Brain microvascular endothelial cell (primary cell): ENCODE measurements around the gene FOSB.
A peak's percentile ranks its signal among the peaks of the same experiment; 100 is the strongest.
"Not testable (repeated sequence)": the region's sequence is repeated elsewhere in the genome, so short reads cannot be mapped to it uniquely, and the experiment has no call there.

Source experiments
- DNase-seq: peaks from one replicate; pipeline ENCODE4 v3.0.0-alpha.2; 2020
- H3K27ac ChIP-seq: fragments of 250-450 bp; sonication (Bioruptor Pico); 2 replicates; pipeline ENCODE4 v1.5.1; 2020; ENCODE audit warnings: mild to moderate bottlenecking, moderate library complexity
- H3K27me3 ChIP-seq: fragments of 250-450 bp; sonication (Bioruptor Pico); replicated peaks from 2 replicates; pipeline ENCODE4 v1.5.1; 2020; ENCODE audit warnings: mild to moderate bottlenecking
- H3K36me3 ChIP-seq: fragments of 250-450 bp; sonication (Bioruptor Pico); replicated peaks from 2 replicates; pipeline ENCODE4 v1.5.1; 2020; ENCODE audit warnings: mild to moderate bottlenecking
- H3K4me3 ChIP-seq: 2 replicates; pipeline ENCODE4 v1.5.1; 2011; ENCODE audit warnings: low read depth, mild to moderate bottlenecking, control low read depth, low read length, moderate library complexity
- in situ Hi-C: cut with HindIII; loops from 2 replicates; pipeline ENCODE4 v1.10.0; 2017; ENCODE audit warnings: low sequenced_read_pairs, low pct_ligation_motif_present
- TF ChIP-seq, protein P1 (sequence below): IDR thresholded peaks from 2 replicates; pipeline ENCODE4 v1.5.1; 2011; ENCODE audit warnings: low read depth, mild to moderate bottlenecking, moderate library complexity, low read length, control low read depth, inconsistent platforms; ENCODE audit errors: missing control alignments

Gene FOSB

DNA sequence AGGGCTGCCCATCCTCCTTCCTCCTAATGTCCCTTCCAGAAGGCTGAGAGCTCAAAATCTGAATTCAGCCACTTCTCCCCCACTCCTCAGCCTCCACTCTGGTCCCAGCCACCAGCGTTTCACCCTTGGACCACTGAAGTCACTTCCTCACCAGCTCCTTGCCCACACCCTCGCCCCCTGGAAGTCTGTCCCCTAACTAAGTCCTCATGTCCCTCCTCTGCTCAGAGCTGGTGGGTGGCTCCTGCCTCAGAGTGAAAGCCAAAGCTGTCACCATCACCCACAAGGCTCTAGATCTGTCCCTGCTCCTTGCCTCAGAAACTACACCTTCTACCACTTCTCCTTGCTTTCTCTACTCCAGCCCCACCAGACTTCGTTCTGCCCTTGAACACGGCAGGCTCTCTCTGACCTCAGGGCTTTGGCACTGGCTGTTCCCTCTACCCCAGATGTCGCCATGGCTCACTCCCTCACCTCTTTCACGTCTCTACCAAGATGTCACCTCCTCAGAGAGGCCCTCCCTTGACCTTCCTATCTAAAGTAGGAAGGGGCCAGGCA lies 45.8 kb upstream of the FOSB start:
- Histone ChIP-seq H3K4me3 (peak overlapping the region; percentile 9), H3K36me3 (peaks cover 28% of the 10 kb centered on the region), H3K27me3 (no peaks in the 10 kb centered on the region), H3K27ac (no peak overlapping the region)
- TF ChIP-seq, protein P1, sequence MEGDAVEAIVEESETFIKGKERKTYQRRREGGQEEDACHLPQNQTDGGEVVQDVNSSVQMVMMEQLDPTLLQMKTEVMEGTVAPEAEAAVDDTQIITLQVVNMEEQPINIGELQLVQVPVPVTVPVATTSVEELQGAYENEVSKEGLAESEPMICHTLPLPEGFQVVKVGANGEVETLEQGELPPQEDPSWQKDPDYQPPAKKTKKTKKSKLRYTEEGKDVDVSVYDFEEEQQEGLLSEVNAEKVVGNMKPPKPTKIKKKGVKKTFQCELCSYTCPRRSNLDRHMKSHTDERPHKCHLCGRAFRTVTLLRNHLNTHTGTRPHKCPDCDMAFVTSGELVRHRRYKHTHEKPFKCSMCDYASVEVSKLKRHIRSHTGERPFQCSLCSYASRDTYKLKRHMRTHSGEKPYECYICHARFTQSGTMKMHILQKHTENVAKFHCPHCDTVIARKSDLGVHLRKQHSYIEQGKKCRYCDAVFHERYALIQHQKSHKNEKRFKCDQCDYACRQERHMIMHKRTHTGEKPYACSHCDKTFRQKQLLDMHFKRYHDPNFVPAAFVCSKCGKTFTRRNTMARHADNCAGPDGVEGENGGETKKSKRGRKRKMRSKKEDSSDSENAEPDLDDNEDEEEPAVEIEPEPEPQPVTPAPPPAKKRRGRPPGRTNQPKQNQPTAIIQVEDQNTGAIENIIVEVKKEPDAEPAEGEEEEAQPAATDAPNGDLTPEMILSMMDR, result no peak
- in situ Hi-C loops, result no loop called here
- DNase-seq, result no peak

DNA sequence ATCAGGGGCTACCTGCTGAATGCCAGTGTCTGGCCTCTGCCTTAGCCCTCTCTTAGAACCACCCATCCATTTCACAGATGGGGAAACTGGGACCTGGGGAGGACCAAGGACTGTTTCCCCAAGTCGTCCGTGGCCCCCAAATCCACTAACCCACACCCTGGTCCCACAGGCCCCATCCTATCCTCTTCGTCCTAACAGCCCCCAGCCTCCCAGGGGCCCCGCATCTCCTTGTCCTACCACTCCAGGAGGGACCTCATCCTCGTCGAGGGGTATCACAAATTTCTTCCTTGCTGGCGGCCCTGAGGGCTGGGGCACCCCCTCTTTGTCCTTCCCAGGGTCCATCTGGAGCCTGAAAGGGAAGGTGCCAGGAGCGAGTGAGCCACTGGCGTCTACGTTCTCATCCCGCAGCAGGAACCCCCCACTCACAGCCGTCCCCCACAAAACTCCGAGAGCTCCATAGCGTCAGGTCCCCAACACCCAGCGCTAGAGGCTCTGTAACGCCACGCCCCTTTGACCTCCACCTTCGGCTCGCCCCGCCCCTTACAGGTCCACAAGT lies 44.7 kb upstream of the FOSB start:
- H3K36me3 ChIP-seq, result peaks cover 21% of the 10 kb centered on the region
- H3K27ac ChIP-seq, result peak overlapping the region; percentile 96
- no peak for DNase-seq
- no peaks in the 10 kb centered on the region for H3K27me3 ChIP-seq
- peak overlapping the region; percentile 72 for H3K4me3 ChIP-seq
- in situ Hi-C loops, result no loop called here
- TF ChIP-seq, protein P1, result no peak

DNA sequence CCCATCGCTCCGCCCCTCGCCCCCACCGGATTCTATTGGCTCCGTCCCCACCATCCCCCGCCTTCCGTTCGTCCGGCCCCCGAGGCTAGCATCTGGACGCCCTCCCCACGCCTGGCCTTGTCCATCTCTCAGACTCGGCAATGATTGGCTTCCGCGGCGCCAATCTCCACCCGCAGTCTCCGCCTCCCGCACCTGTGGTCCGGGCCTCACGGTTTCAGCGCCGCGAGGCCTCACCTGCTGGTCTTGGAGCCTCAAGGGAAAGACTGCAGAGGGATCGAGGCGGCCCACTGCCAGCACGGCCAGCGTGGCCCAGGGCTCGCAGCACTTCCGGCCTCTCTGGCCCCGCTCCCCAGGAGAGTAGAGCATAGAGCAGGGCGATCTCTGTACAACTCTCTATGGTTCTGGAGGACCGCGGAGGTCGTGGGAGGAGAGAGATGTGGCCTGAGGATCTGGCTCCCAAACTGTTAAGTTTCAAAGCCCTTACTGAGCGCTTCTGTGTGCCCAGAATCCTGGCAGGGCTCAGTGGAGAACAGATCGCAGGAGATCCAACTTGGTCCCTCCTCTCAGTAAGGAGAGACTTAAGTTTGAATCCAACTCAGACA lies 44.1 kb upstream of the FOSB start, which contains the start of gene ERCC1:
Gene ERCC1 (minus strand): TSS at position 329 of the 602 bp plus-strand sequence. CDS start 543 bp downstream, outside the sequence.
- Histone ChIP-seq H3K4me3 (peak within 1 kb of the TSS; percentile 72), H3K27ac (peak within 1 kb of the TSS; percentile 96), H3K36me3 (peaks cover 15% of the 10 kb centered on the region), H3K27me3 (no peaks in the 10 kb centered on the region)
- TF ChIP-seq, protein P1, result no peak
- peak; percentile 97 for DNase-seq
- in situ Hi-C loops, result no loop called here

DNA sequence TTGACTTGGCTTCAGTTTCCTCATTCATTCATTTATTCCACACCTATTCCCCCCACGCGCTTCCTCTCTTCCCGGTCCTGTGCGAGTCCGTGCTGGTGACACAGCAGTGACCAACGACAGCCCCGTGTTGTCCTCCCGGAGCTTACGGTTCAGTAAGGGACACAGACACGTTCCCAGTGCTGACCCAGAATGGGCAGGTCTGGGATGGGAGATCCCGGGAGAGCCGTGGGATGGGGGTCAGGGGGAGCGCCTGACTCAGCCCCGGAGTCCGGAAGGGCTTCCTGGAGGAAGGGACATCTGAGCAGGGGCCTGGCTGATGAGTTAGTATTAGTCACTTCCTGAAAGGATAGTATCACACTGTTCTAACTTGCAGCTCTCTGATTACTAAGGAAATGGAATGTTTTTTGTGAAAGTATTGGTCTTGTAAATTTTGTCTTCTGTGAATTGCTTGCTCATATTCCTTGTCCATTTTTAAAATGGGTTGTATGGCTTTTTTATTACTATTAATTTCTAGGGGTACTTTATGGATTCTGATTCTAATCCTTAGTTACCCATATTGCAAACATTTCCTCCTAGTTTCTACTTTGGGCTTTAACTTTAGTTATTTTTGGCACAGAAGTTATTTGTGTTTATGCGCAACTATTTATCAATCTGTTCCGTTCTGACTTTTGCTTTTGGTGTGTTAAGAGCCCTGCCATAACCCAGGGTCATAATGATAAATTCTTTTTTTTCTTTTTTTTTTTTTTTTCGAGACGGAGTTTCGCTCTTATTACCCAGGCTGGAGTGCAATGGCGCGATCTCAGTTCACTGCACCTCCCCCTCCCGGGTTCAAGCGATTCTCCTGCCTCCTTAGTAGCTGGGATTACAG lies 43.4 kb upstream of the FOSB start:
- in situ Hi-C loops, result no loop called here
- Histone ChIP-seq H3K4me3 (peak overlapping the region; percentile 72), H3K27me3 (no peaks in the 10 kb centered on the region), H3K36me3 (peaks cover 8% of the 10 kb centered on the region), H3K27ac (peak overlapping the region; percentile 96)
- TF ChIP-seq, protein P1, result no peak
- peak; percentile 91 for DNase-seq

DNA sequence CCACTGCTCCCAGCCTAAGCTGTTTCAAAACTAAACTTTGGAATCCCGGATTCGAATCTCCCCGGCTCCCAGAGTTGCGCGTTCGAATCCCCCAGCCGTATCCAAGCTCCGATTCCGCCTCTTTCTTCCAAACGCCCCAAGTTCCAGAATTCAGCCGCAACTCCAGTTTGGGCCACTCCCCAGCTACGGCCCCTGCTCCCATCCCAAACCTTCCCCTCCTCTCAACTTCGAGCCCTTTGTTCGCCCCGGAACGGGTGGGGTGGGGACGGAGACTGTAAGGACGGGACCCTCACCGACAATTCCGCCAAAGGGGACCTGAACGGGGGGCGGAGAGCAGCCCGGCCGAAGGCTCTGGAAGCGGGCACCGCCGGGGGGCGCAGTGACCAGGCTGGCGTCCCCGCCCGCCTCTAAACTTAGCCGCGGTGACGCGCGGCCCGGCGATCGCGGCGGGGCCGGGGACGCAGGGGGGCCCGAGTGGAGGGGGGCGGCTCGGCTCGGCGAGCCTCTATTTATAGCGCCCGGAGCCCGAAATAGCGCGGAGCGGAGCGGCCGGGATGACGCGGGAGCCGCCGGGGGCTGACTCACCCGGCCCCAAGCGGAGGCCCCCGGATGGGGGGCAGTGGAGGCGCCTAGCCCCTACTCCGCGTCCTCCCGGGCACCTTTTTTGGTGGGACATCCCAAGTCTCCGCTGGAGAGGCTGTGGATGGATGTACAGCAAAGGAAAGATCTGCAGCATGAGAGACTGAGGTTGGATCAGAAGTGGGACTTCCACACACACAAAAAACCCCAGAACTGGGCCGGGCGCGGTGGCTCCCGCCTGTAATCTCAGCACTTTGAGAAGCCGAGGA lies 39.2 kb upstream of the FOSB start:
- H3K27me3 ChIP-seq, result no peaks in the 10 kb centered on the region
- in situ Hi-C loops, result no loop called here
- TF ChIP-seq, protein P1, result peak; percentile 64
- no peaks in the 10 kb centered on the region for H3K36me3 ChIP-seq
- peak overlapping the region; percentile 60 for H3K4me3 ChIP-seq
- peak; percentile 39 for DNase-seq
- H3K27ac ChIP-seq, result peak overlapping the region; percentile 81

DNA sequence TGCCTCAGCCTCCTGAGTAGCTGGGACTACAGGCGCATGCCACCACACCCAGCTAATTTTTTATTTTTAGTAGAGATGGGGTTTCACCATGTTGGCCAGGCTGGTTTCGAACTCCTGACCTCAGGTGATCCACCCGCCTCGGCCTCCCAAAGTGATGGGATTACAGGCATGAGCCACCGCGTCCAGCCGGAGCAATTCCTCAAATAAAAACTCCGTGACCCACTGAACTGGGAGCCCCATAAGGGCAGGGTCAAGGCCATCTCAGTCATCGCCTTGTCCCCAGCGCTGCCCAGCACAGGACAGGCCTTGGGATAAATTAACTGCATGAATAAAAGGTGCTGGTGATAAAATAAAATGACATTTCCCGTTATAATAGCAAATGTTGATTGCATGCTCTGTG lies 37.9 kb upstream of the FOSB start:
- in situ Hi-C loops, DNase-seq, H3K36me3 ChIP-seq, H3K27me3 ChIP-seq, H3K4me3 ChIP-seq: not testable (repeated sequence)
- peak overlapping the region; percentile 81 for H3K27ac ChIP-seq

DNA sequence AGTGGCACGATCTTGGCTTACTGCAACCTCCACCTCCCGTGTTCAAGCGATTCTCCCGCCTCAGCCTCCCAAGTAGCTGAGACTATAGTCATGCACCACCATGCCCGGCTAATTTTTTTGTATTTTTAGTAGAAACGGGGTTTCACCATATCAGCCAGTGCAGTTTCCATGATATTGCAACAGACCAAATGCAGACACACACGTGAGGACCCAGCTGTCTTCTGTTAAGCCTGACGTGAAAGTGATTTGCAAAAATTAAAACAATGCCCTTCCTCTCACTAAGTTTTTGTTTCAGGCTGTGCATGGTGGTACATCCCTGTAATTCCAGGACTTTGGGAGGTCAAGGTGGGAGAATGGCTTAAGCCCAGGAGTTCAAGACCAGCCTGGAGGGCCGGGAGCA lies 36.8 kb upstream of the FOSB start:
- DNase-seq, H3K27me3 ChIP-seq, H3K4me3 ChIP-seq, in situ Hi-C loops, H3K27ac ChIP-seq, H3K36me3 ChIP-seq: not testable (repeated sequence)

DNA sequence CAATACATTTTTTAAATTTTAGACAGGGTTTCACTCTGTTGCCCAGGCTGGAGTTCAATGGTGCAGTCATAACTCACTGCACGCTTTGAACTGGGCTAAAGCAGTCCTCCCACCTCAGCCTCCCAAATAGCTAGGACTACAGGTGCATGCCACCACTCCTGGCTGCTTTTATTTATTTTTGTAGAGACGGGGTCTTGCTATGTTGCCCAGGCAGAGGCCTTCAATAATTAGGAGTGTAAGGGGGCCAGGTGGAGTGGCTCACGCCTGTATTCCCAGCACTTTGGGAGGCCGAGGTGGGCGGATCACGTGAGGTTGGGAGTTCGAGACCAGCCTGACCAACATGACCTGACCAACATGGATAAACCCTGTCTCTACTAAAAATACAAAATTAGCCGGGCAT lies 35.3 kb upstream of the FOSB start:
- H3K27ac ChIP-seq, in situ Hi-C loops, H3K4me3 ChIP-seq, H3K36me3 ChIP-seq, DNase-seq, H3K27me3 ChIP-seq: not testable (repeated sequence)
